ENCODE measurements around the gene OR5K4. TPM values are rescaled to one million over a fixed set of nuclear protein-coding genes. Genes with fewer than 3 reads are reported as not detected.

Gene OR5K4
- total RNA-seq, 1 donor from 2014 or later = not detected

DNA sequence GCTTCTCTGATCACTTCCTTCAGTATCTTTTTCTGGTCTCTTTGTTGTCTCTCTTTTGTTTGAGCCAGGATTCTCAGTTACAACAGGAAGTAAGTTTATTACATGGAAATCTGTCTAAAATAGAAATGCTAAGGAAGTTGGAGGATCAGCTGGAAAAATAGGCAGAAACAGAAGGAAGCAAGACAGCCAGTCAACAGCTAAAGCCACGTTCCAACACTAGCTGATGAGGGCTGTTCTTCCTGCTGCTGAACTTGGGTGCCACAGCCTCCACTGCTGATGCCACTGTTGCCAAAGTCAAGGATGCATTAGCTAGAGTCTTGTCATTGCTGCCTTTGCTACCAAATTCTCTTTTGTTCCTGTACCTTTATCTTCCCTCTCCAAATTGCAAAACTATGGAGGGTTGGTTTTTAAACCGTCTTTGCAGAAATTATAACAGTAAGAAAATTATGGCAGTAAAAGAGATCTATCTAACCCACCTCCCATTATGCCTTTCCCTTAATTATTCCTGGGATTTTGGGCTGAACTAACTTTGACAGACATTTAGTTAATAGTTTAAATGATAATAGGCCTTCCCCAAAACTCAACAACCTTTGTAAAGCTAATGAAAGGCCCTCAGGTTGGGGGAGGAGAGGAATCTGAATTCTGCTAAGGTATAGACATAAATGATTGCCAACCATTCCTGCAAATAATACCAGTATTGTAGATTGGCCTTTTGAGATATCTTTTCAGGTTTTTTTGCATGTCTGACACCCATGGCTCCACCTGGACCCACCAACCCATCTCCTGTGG, 27.4 kb upstream of the OR5K4 start:
- no peak for FAIRE-seq
- Histone ChIP-seq H3K4me3 (ENCODE audit: low read depth, low read length) (no peak overlapping the region), H3K36me3 (ENCODE audit: control insufficient read depth, insufficient read depth, low read length) (no peaks in the 10 kb centered on the region), H3K27me3 (ENCODE audit: control insufficient read depth, insufficient read depth, low read length) (no peaks in the 10 kb centered on the region)
- TF ChIP-seq, protein P1, sequence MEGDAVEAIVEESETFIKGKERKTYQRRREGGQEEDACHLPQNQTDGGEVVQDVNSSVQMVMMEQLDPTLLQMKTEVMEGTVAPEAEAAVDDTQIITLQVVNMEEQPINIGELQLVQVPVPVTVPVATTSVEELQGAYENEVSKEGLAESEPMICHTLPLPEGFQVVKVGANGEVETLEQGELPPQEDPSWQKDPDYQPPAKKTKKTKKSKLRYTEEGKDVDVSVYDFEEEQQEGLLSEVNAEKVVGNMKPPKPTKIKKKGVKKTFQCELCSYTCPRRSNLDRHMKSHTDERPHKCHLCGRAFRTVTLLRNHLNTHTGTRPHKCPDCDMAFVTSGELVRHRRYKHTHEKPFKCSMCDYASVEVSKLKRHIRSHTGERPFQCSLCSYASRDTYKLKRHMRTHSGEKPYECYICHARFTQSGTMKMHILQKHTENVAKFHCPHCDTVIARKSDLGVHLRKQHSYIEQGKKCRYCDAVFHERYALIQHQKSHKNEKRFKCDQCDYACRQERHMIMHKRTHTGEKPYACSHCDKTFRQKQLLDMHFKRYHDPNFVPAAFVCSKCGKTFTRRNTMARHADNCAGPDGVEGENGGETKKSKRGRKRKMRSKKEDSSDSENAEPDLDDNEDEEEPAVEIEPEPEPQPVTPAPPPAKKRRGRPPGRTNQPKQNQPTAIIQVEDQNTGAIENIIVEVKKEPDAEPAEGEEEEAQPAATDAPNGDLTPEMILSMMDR (IDR thresholded peaks at IDR 0.05; ENCODE audit: insufficient read depth, low read length, severe bottlenecking) = no peak
- DNase-seq (ENCODE audit: low read depth) = no peak

DNA sequence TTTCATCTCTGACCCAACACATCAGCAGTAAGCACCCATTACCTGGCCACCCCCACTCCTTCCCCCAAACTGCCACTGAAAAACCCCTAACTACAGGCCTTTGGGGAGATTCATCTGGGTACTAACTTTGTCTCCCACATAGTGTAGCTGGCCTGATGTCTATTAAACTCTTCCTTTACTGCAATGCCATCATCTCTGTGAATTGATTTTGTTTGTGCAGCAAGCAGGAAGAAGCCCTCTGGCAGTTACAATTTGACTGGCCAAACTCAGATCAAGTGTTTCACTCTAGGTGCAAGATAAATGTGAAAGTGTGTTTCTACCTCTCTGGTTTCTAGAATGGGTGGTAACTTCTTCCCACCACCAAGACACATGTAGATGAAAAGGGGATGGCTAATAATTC, 26.7 kb upstream of the OR5K4 start:
- TF ChIP-seq, protein P1 (IDR thresholded peaks at IDR 0.05; ENCODE audit: insufficient read depth, low read length, severe bottlenecking) = no peak
- H3K36me3 ChIP-seq (ENCODE audit: control insufficient read depth, insufficient read depth, low read length) = no peaks in the 10 kb centered on the region
- H3K4me3 ChIP-seq (ENCODE audit: low read depth, low read length) = no peak overlapping the region
- DNase-seq (ENCODE audit: low read depth) (no peak), FAIRE-seq (no peak)
- H3K27me3 ChIP-seq (ENCODE audit: control insufficient read depth, insufficient read depth, low read length) = no peaks in the 10 kb centered on the region

DNA sequence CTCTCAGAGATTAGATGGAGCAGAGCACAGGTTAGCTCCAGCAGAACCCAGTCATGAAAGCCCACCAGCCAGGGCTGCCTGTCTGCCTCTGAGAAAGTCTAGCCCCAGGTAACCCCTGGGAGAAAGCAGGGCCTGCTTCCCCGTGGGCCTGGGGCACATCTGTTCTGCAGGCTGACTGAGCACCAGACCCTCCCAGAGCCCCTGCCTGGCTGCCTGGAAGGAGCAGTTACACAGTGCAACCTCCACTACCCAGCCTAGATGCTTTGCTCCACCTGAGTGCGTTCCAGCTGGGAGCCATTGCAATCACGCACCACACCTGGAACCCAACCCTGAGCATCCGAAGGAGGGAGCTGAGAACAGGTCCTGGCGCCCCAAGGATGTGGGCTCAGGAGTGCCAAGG, 24.7 kb upstream of the OR5K4 start:
- FAIRE-seq (no peak), DNase-seq (ENCODE audit: low read depth) (no peak)
- no peaks in the 10 kb centered on the region for H3K36me3 ChIP-seq (ENCODE audit: control insufficient read depth, insufficient read depth, low read length)
- H3K27me3 ChIP-seq (ENCODE audit: control insufficient read depth, insufficient read depth, low read length) = no peaks in the 10 kb centered on the region
- H3K4me3 ChIP-seq (ENCODE audit: low read depth, low read length) = no peak overlapping the region
- TF ChIP-seq, protein P1 (IDR thresholded peaks at IDR 0.05; ENCODE audit: insufficient read depth, low read length, severe bottlenecking) = no peak

DNA sequence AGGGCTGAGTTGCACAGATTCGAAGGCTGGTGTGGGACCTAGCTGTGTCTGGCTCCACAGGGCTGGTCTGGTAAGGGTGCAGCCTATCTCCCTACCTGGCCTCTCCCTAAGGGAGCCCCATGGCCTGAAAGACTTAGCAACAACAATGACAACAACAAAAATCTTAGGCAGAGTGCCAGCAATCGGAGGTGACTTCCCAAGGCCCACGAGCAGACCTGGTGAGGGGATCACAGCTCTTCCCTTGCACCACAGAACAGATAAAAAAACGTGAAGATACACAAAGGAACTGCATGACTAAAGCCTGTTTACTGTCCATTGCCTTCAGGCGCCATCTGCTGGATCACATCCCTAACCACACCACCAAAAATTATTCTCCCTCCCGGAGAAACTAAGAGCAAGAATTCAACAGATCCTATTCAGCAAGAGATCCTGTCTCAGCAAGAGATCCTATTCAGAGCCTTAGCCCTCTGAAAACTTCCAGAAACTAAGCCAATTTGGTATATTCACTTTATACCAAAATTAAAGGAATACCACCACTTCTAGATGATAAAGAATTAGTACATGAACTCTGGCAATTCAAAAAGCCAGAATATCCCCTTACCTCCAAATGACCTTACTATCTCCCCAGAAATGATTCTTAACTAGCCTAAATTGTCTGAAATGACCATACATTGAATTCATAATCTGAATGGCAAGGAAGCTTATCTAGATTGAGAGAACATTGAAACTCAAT, 24.1 kb upstream of the OR5K4 start:
- H3K36me3 ChIP-seq (ENCODE audit: control insufficient read depth, insufficient read depth, low read length) = no peaks in the 10 kb centered on the region
- no peaks in the 10 kb centered on the region for H3K27me3 ChIP-seq (ENCODE audit: control insufficient read depth, insufficient read depth, low read length)
- TF ChIP-seq, protein P1 (IDR thresholded peaks at IDR 0.05; ENCODE audit: insufficient read depth, low read length, severe bottlenecking) = peak; percentile 86
- peak; percentile 49 for DNase-seq (ENCODE audit: low read depth)
- no peak for FAIRE-seq
- no peak overlapping the region for H3K4me3 ChIP-seq (ENCODE audit: low read depth, low read length)

DNA sequence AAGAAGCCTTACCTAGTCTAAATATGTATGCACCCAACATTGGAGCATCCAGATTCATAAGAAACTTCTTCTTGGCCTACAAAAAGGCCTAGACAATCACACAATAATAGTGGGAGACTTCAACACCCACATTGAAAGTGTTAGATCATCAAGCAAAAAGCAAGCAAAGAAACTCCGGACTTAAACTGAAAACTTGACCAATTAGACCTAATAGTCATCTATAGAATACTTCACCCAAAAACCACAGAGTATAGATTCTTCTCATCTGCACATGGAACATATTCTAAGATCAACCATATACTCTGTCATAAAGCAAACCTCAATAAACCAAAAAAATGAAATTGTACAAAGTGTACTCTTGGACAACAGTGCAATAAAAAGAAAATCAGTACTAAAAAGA, 22.3 kb upstream of the OR5K4 start:
- DNase-seq (ENCODE audit: low read depth) (no peak), FAIRE-seq (no peak)
- no peaks in the 10 kb centered on the region for H3K27me3 ChIP-seq (ENCODE audit: control insufficient read depth, insufficient read depth, low read length)
- TF ChIP-seq, protein P1 (IDR thresholded peaks at IDR 0.05; ENCODE audit: insufficient read depth, low read length, severe bottlenecking) = no peak
- no peaks in the 10 kb centered on the region for H3K36me3 ChIP-seq (ENCODE audit: control insufficient read depth, insufficient read depth, low read length)
- H3K4me3 ChIP-seq (ENCODE audit: low read depth, low read length) = no peak overlapping the region

Data from bronchial epithelial cell (primary cell).